MM.1S (cell line): ENCODE measurements around the gene PPP6R3.

Experiments
- DNase-seq: peaks from one replicate; pipeline ENCODE4 v3.0.0-alpha.2; 2015
- H2AFZ ChIP-seq: fragments of 300-600 bp; sonication (generic); 2 replicates; pipeline ENCODE4 v1.6.0; 2016; ENCODE audit warnings: antibody characterized with exemption, low read length
- H3F3A ChIP-seq: fragments of 300-600 bp; sonication (generic); 2 replicates; pipeline ENCODE4 v1.6.1; 2016; ENCODE audit warnings: mild to moderate bottlenecking, antibody characterized with exemption, low read length, moderate library complexity, mixed read lengths; ENCODE audit not compliant: insufficient read depth
- H3K27ac ChIP-seq: fragments of 300-600 bp; sonication (generic); 2 replicates; pipeline ENCODE4 v1.5.1; 2016; ENCODE audit warnings: mild to moderate bottlenecking, low read length
- H3K27me3 ChIP-seq: fragments of 300-600 bp; sonication (generic); replicated peaks from 2 replicates; pipeline ENCODE4 v1.6.0; 2016; ENCODE audit warnings: low read length; ENCODE audit not compliant: insufficient read depth
- H3K36me3 ChIP-seq: fragments of 300-600 bp; sonication (generic); replicated peaks from 2 replicates; pipeline ENCODE4 v1.6.1; 2016; ENCODE audit warnings: mild to moderate bottlenecking, low read length, mixed read lengths; ENCODE audit not compliant: insufficient read depth
- H3K4me1 ChIP-seq: fragments of 300-600 bp; sonication (generic); 2 replicates; pipeline ENCODE4 v1.6.1; 2016; ENCODE audit warnings: low read length, mixed read lengths
- H3K4me2 ChIP-seq: fragments of 300-600 bp; sonication (generic); 2 replicates; pipeline ENCODE4 v1.6.0; 2016; ENCODE audit warnings: low read depth, low read length
- H3K4me3 ChIP-seq: fragments of 300-600 bp; sonication (generic); 2 replicates; pipeline ENCODE4 v1.5.1; 2016; ENCODE audit warnings: low read length, mixed read lengths
- H3K79me2 ChIP-seq: fragments of 300-600 bp; sonication (generic); 2 replicates; pipeline ENCODE4 v1.6.1; 2016; ENCODE audit warnings: mixed run types, low read length, mixed read lengths
- H3K9ac ChIP-seq: fragments of 300-600 bp; sonication (generic); 2 replicates; pipeline ENCODE4 v1.6.1; 2016; ENCODE audit warnings: low read length, mixed read lengths
- H3K9me2 ChIP-seq: fragments of 300-600 bp; sonication (generic); replicated peaks from 2 replicates; pipeline ENCODE4 v1.6.1; 2016; ENCODE audit warnings: mild to moderate bottlenecking, low read length, mixed read lengths; ENCODE audit not compliant: insufficient read depth
- H3K9me3 ChIP-seq: fragments of 300-600 bp; sonication (generic); replicated peaks from 2 replicates; pipeline ENCODE4 v1.6.1; 2016; ENCODE audit warnings: mild to moderate bottlenecking, low read length, mixed read lengths; ENCODE audit not compliant: insufficient read depth
- H4K20me1 ChIP-seq: fragments of 300-600 bp; sonication (generic); 2 replicates; pipeline ENCODE4 v1.6.1; 2016; ENCODE audit warnings: mild to moderate bottlenecking, low read length, moderate library complexity, mixed read lengths; ENCODE audit not compliant: insufficient read depth
- CTCF ChIP-seq: fragments of 300-600 bp; sonication (generic); IDR thresholded peaks from 2 replicates; pipeline ENCODE4 v1.5.1; 2016; ENCODE audit warnings: antibody characterized with exemption, low read length, mixed read lengths
- EZH2 ChIP-seq: fragments of 300-600 bp; sonication (generic); optimal IDR thresholded peaks from 2 replicates; pipeline ENCODE3; 2017; ENCODE audit warnings: low read depth, mild to moderate bottlenecking, antibody characterized with exemption, low read length, mixed read lengths
- EZH2phosphoT487 ChIP-seq: fragments of 300-600 bp; sonication (generic); IDR thresholded peaks from 2 replicates; pipeline ENCODE4 v1.6.1; 2018; ENCODE audit warnings: antibody characterized with exemption, low read length

PPP6R3 gene

GRCh38 chr11:68545347-68545746 is 84.8 kb downstream of the PPP6R3 start:
- Histone ChIP-seq H3F3A (no peaks in the 10 kb centered on the region), H3K36me3 (peaks cover 7% of the 10 kb centered on the region; the same call in 1 of the 2 replicates), H3K4me1 (no peaks in the 10 kb centered on the region), H3K4me2 (no peak overlapping the region), H4K20me1 (peaks cover 4% of the 10 kb centered on the region; the same call in 1 of the 2 replicates), H3K27ac (no peak overlapping the region), H3K9me2 (no peaks in the 10 kb centered on the region), H3K4me3 (no peak overlapping the region), H2AFZ (no peak overlapping the region), H3K9me3 (no peaks in the 10 kb centered on the region), H3K79me2 (peaks cover 86% of the 10 kb centered on the region), H3K9ac (no peak overlapping the region), H3K27me3 (no peaks in the 10 kb centered on the region)
- TF ChIP-seq EZH2phosphoT487 (no peak), EZH2 (no peak), CTCF (no peak)
- no peak for DNase-seq

- no peak overlapping the region for H3K4me3 ChIP-seq
- no peak overlapping the region for H2AFZ ChIP-seq
- DNase-seq, result no peak
- no peak overlapping the region for H3K27ac ChIP-seq
- no peaks in the 10 kb centered on the region for H3F3A ChIP-seq
- no peaks in the 10 kb centered on the region for H3K4me1 ChIP-seq
- no peak overlapping the region for H3K4me2 ChIP-seq
- no peak overlapping the region for H3K9ac ChIP-seq
- no peaks in the 10 kb centered on the region for H3K9me3 ChIP-seq
- H3K9me2 ChIP-seq, result no peaks in the 10 kb centered on the region
- H3K36me3 ChIP-seq, result peaks cover 7% of the 10 kb centered on the region; the same call in 1 of the 2 replicates
- H4K20me1 ChIP-seq, result peaks cover 4% of the 10 kb centered on the region; the same call in 1 of the 2 replicates
- TF ChIP-seq EZH2phosphoT487 (no peak), CTCF (no peak), EZH2 (no peak)
- H3K79me2 ChIP-seq, result peaks cover 89% of the 10 kb centered on the region
- no peaks in the 10 kb centered on the region for H3K27me3 ChIP-seq
Observed at GRCh38 chr11:68545796-68546195, 85.2 kb downstream of the PPP6R3 start.

- no peak for DNase-seq
- no peaks in the 10 kb centered on the region for H3K27me3 ChIP-seq
- no peaks in the 10 kb centered on the region for H3K9me2 ChIP-seq
- no peaks in the 10 kb centered on the region for H3K4me1 ChIP-seq
- H3K36me3 ChIP-seq, result peaks cover 7% of the 10 kb centered on the region; the same call in 1 of the 2 replicates
- no peak overlapping the region for H2AFZ ChIP-seq
- H3K4me3 ChIP-seq, result no peak overlapping the region
- H3K79me2 ChIP-seq, result peaks cover 88% of the 10 kb centered on the region
- TF ChIP-seq EZH2phosphoT487 (no peak), EZH2 (no peak), CTCF (no peak)
- no peak overlapping the region for H3K9ac ChIP-seq
- H3K9me3 ChIP-seq, result no peaks in the 10 kb centered on the region
- H3K4me2 ChIP-seq, result no peak overlapping the region
- no peaks in the 10 kb centered on the region for H3F3A ChIP-seq
- H4K20me1 ChIP-seq, result peaks cover 4% of the 10 kb centered on the region; the same call in 1 of the 2 replicates
- H3K27ac ChIP-seq, result no peak overlapping the region
Observed at GRCh38 chr11:68546555-68546954, 86.0 kb downstream of the PPP6R3 start.
